GM12875 (cell line): ENCODE measurements around the gene RBM39.

Experiments
- H3K4me3 ChIP-seq: one replicate; pipeline ENCODE4 v1.5.1; 2011; ENCODE audit warnings: low read depth, low read length, control low read depth
- TF ChIP-seq, protein P1 (sequence below): IDR thresholded peaks from 2 replicates; pipeline ENCODE4 v1.5.1; 2011; ENCODE audit warnings: low read depth, mild to moderate bottlenecking, control low read depth, inconsistent platforms, low read length, moderate library complexity, borderline replicate concordance; ENCODE audit not compliant: insufficient read depth

Gene RBM39

DNA sequence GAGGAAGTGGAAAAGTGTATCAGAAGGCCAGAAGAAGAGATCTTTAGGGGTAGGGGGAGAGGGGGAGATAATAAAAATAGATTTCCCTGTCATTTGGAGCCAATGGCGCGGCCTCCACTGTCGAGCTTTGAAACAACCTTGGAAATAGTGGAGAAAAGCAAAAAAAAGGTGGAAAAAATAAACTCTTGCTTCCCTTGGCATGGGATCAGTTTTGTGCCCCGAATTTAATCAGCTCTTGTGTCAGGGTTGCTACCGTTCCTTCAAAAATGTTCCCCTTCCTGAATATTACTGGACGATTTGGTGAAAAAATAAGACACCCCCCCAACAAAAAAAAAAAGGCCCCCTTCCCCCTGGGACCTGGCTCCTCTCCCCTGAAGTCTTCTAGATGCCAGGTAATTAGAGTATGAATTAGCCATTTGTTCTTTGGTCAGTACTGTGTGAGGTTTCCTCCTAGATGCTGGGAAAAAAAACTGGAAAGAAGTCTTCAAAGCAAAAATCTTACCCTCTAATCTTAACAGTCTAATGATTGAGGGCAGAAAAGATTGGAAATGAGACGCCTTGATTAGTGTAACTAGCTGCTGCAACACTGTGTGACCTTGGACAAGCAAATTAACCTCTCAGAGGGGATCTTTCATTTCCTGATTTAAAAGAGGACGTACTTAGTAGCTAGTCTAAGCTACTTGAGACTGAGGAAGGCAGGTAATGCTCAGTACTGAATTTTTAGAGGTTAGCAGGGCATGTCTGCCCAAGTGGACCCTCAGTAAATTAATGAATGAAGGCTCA lies 872 bp upstream of the RBM39 start:
- TF ChIP-seq, protein P1, sequence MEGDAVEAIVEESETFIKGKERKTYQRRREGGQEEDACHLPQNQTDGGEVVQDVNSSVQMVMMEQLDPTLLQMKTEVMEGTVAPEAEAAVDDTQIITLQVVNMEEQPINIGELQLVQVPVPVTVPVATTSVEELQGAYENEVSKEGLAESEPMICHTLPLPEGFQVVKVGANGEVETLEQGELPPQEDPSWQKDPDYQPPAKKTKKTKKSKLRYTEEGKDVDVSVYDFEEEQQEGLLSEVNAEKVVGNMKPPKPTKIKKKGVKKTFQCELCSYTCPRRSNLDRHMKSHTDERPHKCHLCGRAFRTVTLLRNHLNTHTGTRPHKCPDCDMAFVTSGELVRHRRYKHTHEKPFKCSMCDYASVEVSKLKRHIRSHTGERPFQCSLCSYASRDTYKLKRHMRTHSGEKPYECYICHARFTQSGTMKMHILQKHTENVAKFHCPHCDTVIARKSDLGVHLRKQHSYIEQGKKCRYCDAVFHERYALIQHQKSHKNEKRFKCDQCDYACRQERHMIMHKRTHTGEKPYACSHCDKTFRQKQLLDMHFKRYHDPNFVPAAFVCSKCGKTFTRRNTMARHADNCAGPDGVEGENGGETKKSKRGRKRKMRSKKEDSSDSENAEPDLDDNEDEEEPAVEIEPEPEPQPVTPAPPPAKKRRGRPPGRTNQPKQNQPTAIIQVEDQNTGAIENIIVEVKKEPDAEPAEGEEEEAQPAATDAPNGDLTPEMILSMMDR = no peak
- H3K4me3 ChIP-seq = peak overlapping the region; percentile 49

DNA sequence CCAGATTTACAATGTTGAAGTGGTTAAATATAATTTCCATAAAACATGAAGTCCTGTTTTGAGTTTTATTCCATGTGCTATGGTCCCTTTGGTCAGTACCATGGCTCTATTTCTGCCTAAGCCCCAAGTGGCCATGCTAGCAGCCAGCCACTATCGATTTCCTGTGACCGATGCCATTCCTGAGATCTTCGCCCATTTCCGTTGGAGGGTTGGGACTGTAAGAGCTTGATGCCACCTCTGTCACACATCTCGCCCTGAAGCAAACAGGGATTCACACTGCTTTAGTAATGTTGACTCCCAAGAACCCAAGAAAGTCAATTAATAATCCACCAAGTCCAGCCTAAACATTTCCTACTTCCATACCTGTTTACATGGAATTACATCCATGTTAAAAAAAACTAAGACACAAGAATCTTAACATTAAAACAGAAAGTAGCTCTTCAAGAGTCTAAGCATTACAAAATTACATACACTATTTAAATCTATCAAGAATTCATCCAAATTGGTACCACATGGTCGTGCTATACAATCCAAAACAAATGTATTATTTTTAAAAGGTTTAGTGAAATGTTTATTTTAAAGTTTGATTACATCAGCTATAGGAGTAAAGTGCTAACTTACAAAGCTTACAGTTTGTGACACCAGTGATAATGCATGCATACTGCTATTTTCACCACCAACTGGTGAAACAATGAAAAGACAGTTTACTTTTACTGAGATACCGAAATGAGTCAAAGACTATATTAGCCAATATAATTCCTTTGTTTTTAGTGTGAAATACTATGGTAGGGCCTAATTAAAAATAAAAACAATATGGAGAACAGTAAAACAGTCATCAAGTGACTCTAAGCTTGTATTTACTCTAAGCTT lies 2.5 kb downstream of the RBM39 start:
- TF ChIP-seq, protein P1 = no peak
- H3K4me3 ChIP-seq = no peak overlapping the region

DNA sequence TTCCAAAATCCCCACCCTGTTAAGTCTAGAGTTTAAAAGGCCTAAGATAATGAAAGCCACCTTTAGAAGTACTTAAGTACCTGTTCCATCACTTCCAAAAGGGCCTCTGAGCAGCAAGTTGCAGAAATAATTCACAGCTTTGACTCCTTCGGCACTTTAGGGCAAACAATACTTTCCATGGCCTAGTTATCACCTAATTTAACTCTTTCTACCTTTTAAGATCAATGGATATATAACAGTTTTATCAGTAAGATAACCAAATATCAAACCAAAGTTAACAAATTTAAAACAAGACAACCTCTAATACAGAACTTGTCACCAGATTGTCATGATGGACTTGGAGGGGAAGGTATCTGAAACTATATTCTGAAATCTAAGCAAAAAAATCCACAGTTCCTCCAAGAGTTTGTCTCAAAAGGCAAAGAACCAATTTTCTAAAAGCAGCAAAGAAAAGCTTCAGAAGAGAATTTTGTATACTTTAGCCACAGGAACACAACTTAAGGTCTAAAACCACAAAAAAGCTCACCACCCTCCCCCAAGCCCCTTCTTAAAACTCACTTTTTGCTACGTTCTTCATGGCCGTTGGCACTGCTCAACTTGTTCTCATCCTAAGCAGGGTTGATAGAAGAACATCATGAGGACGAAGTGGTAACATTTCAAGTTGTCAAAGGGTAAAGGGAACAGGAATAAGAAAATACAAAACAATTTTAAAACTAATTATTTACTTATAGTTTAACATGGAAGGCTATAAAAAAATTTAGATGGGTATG lies 3.5 kb downstream of the RBM39 start:
- H3K4me3 ChIP-seq = no peak overlapping the region
- TF ChIP-seq, protein P1 = no peak

DNA sequence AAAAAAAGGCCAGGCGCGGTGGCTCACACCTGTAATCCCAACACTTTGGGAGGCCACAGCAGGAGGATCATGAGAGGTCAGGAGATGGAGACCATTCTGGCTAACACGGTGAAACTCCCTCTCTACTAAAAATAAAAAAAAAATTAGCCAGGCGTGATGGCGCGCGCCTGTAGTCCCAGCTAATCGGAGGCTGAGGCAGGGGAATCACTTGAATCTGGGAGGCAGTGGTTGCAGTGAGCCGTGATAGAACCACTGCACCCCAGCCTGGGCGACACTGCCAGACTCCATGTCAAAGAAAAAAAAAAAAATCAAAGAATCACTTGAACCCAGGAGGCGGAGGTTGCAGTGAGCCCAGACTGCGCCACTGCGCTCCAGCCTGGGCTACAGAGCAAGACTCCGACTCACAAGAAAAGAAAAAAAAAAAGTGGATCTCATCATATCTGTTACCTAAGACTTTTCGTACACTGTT lies 4.2 kb downstream of the RBM39 start:
- TF ChIP-seq, protein P1 = no peak
- no peak overlapping the region for H3K4me3 ChIP-seq

DNA sequence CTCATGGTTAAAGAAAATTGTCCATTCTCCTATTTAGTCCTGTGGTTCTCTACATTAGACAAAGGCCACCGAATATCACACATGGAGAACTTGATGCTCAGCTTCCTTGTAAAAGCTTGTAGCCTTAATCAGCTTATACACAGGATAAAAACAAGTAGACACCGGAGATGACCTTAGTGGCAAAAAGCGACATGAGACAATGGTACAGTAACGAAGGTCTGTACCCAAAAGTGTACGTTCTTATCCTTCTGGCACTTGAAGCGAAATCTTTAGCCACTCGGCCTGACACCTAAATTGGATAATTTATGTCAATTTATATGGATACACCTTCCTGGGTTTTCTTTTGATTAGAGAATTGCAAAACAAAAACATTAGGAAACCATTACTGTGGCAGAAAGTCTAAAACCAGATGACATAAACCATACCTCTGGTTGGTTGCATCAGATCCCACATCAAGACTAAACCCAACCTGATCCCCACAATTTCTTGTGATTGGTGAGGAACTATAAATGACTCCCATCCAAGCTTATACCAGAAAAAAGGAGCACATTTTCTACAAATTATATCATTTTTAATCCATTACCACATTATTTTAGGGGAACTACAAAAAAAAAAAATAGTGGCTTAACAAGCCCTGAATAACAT lies 6.1 kb downstream of the RBM39 start:
- no peak overlapping the region for H3K4me3 ChIP-seq
- TF ChIP-seq, protein P1 = no peak

DNA sequence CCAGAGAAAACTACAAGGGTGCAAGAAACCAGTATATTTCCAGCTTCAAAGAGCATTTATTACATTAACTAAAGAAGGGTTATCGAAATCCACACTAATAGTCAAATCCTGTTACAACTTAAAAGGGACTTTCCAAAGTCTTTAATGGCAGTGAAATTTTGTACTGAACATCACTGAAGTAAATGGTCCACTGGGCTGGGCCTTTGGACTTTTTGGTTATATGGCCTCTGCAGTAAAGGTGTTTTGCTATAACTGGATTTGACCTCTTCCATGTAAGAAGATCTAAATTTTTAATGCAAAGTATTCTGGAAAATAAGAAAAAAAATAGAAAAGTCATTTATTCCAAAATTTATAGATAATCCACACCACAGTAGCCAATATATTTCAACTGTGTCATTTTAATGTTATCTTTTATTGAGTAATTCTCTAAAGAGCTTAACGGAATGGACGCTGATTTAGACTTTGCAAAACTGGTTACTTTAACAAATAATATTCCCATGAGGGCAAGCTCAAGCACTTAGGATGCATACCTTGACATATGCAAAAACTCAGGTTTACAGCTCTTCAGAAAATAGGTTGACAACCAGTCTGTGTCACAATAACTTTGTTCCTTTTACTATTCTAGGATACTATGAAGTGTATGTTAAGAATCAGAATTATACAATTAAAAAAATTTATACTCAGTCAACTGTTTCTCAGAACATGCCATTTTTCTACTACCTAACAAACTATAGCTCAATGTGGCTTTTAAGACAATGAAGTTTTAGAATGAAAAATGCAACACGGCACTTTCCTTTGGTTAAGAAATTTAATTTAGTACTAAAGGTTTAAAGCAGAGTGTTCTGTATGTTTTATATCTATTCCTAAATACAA lies 7.0 kb downstream of the RBM39 start:
- no peak overlapping the region for H3K4me3 ChIP-seq
- TF ChIP-seq, protein P1 = no peak
